ENCODE measurements around the gene GNAQ.

GNAQ gene

GRCh38 chr9:77949751-77950436 lies 81.7 kb downstream of the GNAQ start:
- Histone ChIP-seq H3K9me3 (ENCODE audit: control insufficient read depth, low read length) (no peaks in the 10 kb centered on the region), H3K4me1 (peaks cover 2% of the 10 kb centered on the region), H3K79me2 (peaks cover 11% of the 10 kb centered on the region), H3K36me3 (ENCODE audit: control insufficient read depth, insufficient read depth, low read length) (no peaks in the 10 kb centered on the region), H3K27ac (no peak overlapping the region), H3K4me2 (ENCODE audit: low read length) (no peak overlapping the region), H3K9ac (no peak overlapping the region), H3K4me3 (ENCODE audit: low read depth, low read length) (no peak overlapping the region), H3K27me3 (ENCODE audit: control insufficient read depth, insufficient read depth, low read length) (no peaks in the 10 kb centered on the region), H2AFZ (no peak overlapping the region)
- TF ChIP-seq CTCF (IDR thresholded peaks at IDR 0.05): no peak

GRCh38 chr9:77947651-77948050 lies 84.0 kb downstream of the GNAQ start:
- Histone ChIP-seq H2AFZ (no peak overlapping the region), H3K27ac (no peak overlapping the region), H3K79me2 (peaks cover 8% of the 10 kb centered on the region), H3K9me3 (ENCODE audit: control insufficient read depth, low read length) (no peaks in the 10 kb centered on the region), H3K4me2 (ENCODE audit: low read length) (no peak overlapping the region), H3K9ac (no peak overlapping the region), H3K4me3 (ENCODE audit: low read depth, low read length) (no peak overlapping the region), H3K4me1 (peaks cover 2% of the 10 kb centered on the region), H3K36me3 (ENCODE audit: control insufficient read depth, insufficient read depth, low read length) (no peaks in the 10 kb centered on the region), H3K27me3 (ENCODE audit: control insufficient read depth, insufficient read depth, low read length) (no peaks in the 10 kb centered on the region)
- no peak for TF ChIP-seq CTCF (IDR thresholded peaks at IDR 0.05)

- H3K79me2 ChIP-seq: peaks cover 8% of the 10 kb centered on the region
- peaks cover 2% of the 10 kb centered on the region for H3K4me1 ChIP-seq
- no peak overlapping the region for H3K9ac ChIP-seq
- no peaks in the 10 kb centered on the region for H3K9me3 ChIP-seq (ENCODE audit: control insufficient read depth, low read length)
- H2AFZ ChIP-seq: no peak overlapping the region
- H3K4me2 ChIP-seq (ENCODE audit: low read length): no peak overlapping the region
- TF ChIP-seq CTCF (IDR thresholded peaks at IDR 0.05): no peak
- no peak overlapping the region for H3K27ac ChIP-seq
- H3K27me3 ChIP-seq (ENCODE audit: control insufficient read depth, insufficient read depth, low read length): no peaks in the 10 kb centered on the region
- H3K36me3 ChIP-seq (ENCODE audit: control insufficient read depth, insufficient read depth, low read length): no peaks in the 10 kb centered on the region
- H3K4me3 ChIP-seq (ENCODE audit: low read depth, low read length): no peak overlapping the region
Observed at GRCh38 chr9:77946969-77947620, 84.5 kb downstream of the GNAQ start.

- no peak overlapping the region for H3K4me3 ChIP-seq (ENCODE audit: low read depth, low read length)
- no peaks in the 10 kb centered on the region for H3K27me3 ChIP-seq (ENCODE audit: control insufficient read depth, insufficient read depth, low read length)
- H2AFZ ChIP-seq: no peak overlapping the region
- H3K27ac ChIP-seq: no peak overlapping the region
- H3K9me3 ChIP-seq (ENCODE audit: control insufficient read depth, low read length): no peaks in the 10 kb centered on the region
- H3K4me1 ChIP-seq: peaks cover 2% of the 10 kb centered on the region
- no peak overlapping the region for H3K9ac ChIP-seq
- H3K36me3 ChIP-seq (ENCODE audit: control insufficient read depth, insufficient read depth, low read length): no peaks in the 10 kb centered on the region
- H3K4me2 ChIP-seq (ENCODE audit: low read length): no peak overlapping the region
- H3K79me2 ChIP-seq: peaks cover 8% of the 10 kb centered on the region
- TF ChIP-seq CTCF (IDR thresholded peaks at IDR 0.05): no peak
Observed at GRCh38 chr9:77946296-77946695, 85.3 kb downstream of the GNAQ start.

- Histone ChIP-seq H2AFZ (no peak overlapping the region), H3K9ac (no peak overlapping the region), H3K27me3 (ENCODE audit: control insufficient read depth, insufficient read depth, low read length) (no peaks in the 10 kb centered on the region), H3K4me1 (peaks cover 2% of the 10 kb centered on the region), H3K36me3 (ENCODE audit: control insufficient read depth, insufficient read depth, low read length) (no peaks in the 10 kb centered on the region), H3K27ac (no peak overlapping the region), H3K79me2 (peaks cover 8% of the 10 kb centered on the region), H3K4me2 (ENCODE audit: low read length) (no peak overlapping the region), H3K4me3 (ENCODE audit: low read depth, low read length) (no peak overlapping the region), H3K9me3 (ENCODE audit: control insufficient read depth, low read length) (no peaks in the 10 kb centered on the region)
- no peak for TF ChIP-seq CTCF (IDR thresholded peaks at IDR 0.05)
Observed at GRCh38 chr9:77945798-77946197, 85.8 kb downstream of the GNAQ start.
